HG02981 (cell line): ENCODE data around the gene CGB8.

Source experiments
- ATAC-seq: cut with Tn5 transposase; IDR thresholded peaks from one replicate; pipeline ENCODE4 v1.9.1; 2021; ENCODE audit warnings: mild to moderate bottlenecking, moderate library complexity; ENCODE audit not compliant: unreplicated experiment

CGB8 gene

GRCh38 chr19:49010453-49010852 is 38.5 kb downstream of the CGB8 start:
- ATAC-seq: no peak

GRCh38 chr19:49009828-49010227 is 39.1 kb downstream of the CGB8 start:
- no peak for ATAC-seq

- ATAC-seq: no peak
These were observed 42.0 kb downstream of the CGB8 start for GRCh38 chr19:49006905-49007304.

GRCh38 chr19:49004964-49005614 is 43.8 kb downstream of the CGB8 start:
- ATAC-seq: no peak

- no peak for ATAC-seq
These were observed 44.8 kb downstream of the CGB8 start for GRCh38 chr19:49004133-49004532.

- ATAC-seq: no peak
These were observed 49.2 kb downstream of the CGB8 start for GRCh38 chr19:48999481-49000325.

GRCh38 chr19:48997972-48998371 is 50.9 kb downstream of the CGB8 start:
- no peak for ATAC-seq
